ENCODE data around the gene ISCA2.

The ISCA2 gene

DNA sequence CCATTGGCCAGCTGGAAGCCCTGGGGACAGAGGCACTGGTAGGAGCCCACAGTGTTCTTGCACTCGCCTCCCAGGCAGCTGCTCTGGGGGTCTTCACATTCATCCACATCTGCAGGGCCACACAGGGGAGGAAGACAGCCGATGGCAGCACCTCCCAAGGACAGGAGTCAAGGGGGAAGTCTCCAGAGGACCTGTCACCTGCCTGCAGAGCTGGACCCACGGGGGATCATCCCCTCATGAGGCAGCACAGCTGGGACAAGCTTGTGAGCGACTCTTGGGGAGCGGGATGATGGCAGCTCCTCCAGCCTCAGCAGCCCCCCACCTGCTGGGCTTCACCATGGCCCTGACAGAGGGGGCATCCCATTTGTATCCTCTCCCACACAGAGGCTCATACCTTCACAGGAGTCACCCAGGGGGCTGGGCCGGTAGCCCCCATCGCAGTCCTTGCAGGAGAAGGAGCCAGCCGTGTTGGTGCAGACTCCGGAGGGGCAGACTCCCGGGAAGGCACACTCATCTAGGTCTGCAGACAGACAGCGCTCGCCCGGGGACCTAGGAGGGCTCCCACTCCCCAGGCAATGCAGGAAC lies 15.4 kb downstream of the ISCA2 start:
- peak; percentile 52 for DNase-seq (ENCODE audit: low spot score)

GRCh38 chr14:74509587-74510222 lies 16.1 kb downstream of the ISCA2 start:
- DNase-seq (ENCODE audit: low spot score), result peak; percentile 63

- no peak for DNase-seq (ENCODE audit: low spot score)
Observed at GRCh38 chr14:74510223-74510931, 16.8 kb downstream of the ISCA2 start.

DNA sequence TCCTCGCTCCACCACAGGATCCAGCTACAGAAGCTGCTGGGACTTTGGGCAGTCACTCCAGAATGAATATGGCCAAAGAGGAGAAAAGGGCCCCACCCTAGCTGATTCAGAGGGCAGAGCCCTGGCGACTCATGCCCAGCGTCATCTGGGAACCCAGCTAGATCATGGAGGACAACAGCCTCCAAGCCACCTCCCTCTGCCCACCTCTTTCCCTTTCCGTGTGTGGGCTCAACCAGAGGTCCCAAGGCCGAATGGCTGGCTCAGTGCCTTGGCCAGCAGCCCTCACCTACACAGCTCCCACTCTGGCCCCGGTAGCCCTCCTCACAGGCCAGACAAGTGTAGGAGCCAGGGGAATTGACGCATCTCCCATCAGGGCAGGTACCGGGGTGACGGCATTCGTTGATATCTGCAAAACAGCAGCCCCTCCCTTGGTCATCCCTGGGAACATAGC lies 17.4 kb downstream of the ISCA2 start:
- no peak for DNase-seq (ENCODE audit: low spot score)

DNA sequence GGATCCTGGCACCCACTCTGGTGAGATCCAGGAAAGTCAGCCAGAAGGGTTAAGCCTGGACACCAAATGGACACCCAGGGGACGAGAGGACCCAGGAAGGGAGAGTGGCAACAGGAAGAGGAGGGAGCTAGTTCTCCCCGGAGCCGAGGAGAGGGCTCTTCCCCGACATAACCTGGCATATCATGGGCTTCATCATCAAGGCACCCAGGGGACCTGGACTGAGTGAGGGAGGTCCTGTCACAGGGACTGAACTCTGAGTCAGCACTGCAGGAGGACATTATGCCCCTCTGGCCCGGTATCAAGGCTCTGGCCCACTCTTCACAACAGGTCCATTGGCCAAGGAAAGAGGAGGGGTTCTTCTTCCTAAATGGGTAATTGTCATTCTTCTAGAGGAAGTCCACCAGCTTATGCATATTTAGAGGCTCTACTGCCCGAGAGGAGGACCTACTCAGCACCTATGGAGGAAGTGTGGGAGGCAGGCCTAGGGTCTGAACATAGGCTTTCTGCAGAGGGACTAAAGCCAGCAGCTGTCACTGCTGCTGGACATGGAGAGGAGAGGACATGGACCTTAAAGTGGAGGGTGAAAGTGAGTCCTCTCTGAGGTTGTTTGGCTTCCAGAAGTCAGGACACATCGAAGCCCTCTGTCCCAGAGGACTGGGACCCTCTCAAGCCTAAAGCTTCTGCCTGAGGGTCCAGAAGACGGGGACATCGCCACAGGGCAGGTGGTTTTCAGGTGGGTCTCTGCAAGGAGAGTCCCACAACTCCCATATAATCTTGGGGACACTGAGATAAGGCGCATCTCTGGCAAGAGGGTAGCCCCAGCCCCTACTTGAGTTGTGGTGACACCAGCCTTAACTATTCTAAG lies 18.6 kb downstream of the ISCA2 start:
- no peak for DNase-seq (ENCODE audit: low spot score)

DNA sequence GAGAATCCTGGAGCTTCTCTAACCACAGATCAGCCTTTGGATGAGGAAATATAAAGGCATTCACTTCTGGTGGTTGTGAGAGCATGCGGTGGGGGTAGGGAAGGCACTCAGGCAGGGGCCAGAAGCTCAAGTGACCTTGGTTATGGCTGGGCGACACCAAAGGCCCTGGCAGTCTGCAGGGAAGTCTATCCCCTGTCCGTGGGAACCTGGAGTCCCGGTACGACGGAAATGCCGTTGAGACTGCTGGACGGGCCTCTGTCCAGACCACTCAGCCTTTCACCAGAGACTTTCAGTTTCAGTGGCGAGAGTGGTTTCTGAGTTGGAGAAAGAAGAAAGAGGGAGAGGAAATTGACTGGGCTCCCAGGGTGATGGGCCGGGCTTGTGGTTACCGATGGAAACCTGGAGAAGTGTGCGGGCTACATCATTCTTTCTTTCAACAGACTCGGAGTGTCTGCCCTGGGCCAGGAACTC lies 20.9 kb downstream of the ISCA2 start:
- DNase-seq (ENCODE audit: low spot score), result no peak

DNA sequence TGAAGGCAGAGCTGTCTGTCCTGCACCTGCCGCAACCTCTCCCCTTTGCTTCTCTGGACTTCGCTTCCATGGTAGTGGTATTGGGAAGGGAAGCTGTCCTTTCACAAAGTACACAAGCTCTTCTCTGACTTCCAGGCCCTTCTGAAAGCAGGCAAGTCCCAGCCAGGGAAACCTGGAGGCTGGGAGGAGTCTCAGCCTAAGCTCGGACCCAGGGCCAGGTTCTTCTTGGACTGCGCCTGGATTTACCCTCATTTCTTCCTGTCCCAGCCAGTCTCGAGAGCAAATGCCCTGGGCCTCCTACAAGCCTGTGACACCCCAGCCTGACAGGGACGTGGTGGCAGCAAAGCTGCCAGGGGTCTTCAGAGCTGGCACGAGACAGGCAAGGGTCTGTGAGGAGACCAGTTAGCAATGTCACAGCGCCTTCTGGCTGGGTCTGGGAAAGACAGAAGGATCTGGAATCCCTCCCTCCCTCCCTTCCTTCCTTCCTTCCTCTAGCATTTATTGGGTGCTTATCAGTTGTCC lies 22.4 kb downstream of the ISCA2 start:
- DNase-seq (ENCODE audit: low spot score), result no peak

DNA sequence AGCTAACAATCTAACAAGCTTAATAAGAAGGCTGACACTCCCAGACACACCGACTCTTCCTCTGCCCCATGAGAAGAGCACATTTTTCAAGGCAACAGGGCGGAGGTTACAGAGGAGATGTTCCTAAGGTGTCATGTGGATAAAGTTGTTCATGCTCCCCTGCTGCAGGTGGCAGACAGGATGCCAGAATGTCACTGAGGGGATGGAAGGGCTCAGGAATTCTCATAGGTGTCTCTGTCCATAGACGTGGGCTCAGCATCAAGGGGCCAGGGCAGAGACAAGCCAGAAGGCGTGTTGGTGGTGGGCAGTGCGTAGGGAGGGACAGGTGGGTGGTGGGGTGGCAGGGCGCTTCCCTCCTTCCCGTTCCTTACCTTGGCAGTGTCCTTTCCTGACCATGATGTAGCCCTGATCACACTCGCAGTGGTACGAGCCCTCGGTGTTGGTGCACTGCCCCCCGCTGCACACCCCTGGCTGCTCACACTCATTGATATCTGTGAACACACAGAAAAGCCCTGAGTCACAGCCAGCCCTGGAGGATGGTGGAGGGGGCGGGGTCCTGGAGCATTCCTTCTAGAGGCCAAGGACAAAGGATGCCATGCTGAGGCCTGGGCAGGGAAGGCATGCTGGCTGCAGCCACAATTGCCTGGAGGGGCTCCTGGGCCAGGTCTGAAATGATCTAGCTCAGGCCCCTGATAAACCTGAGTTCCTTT lies 23.0 kb downstream of the ISCA2 start:
- no peak for DNase-seq (ENCODE audit: low spot score)

- no peak for DNase-seq (ENCODE audit: low spot score)
Observed at GRCh38 chr14:74517731-74518130, 24.2 kb downstream of the ISCA2 start.

DNA sequence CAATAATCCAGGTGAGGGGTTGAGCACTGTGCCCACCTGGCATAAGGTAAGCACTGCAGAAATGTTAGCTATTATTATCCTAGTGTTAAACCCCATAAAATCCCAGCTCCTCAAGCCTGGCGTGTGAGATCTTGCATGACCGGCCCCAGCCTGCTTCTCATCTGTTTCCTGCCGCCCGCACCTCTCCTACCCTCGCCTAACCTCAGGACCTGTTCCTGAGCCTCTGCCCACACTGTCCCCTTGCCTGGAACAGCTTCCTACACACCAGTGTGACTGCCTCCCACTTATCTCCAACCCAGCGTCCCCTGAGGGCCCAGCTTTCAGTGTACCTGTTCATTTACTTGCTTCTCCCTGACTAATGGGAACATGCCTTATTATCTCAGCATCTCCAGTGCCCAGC lies 24.7 kb downstream of the ISCA2 start:
- no peak for DNase-seq (ENCODE audit: low spot score)

GRCh38 chr14:74519316-74520074 lies 25.9 kb downstream of the ISCA2 start:
- no peak for DNase-seq (ENCODE audit: low spot score)

- DNase-seq (ENCODE audit: low spot score), result no peak
Observed at GRCh38 chr14:74521756-74522155, 28.2 kb downstream of the ISCA2 start.

GRCh38 chr14:74522740-74523139 lies 29.2 kb downstream of the ISCA2 start:
- DNase-seq (ENCODE audit: low spot score), result no peak

DNA sequence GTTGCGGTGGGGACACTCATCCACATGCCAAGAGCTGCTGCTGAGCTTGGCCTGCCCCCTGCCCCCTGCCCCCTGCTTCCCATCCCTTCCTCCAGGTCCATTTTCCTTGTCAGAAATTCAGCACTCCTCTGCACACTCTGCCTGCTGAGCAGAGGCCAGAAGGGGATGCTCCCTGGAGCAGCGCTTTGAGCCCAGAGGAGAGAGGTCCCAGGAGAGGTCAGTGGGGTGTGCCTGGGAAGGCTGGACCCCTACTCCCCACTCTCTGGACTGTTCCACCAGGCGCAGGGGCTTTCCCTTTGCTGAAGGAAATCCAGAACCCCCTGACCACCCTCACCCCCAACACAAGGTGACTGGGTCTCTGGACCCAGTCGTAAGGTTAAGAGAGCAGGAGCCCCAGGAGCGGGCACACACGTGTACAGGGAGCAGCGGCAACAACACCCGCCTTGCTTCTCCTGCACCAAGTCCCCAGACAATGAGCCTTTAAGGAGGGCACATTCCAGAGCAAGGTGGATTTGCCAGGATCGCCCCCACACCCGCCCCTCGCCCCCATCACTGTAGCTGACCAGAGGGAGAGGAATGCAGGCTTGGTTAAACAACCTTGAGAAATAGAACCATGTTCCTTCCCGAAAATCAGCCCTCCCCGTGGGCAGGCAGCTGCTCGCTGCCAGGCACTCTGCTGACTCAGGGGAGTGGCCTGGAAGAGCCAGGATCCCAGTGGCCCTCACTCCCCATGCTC lies 30.7 kb downstream of the ISCA2 start:
- no peak for DNase-seq (ENCODE audit: low spot score)

- no peak for DNase-seq (ENCODE audit: low spot score)
Observed at GRCh38 chr14:74524812-74525135, 31.2 kb downstream of the ISCA2 start.

DNA sequence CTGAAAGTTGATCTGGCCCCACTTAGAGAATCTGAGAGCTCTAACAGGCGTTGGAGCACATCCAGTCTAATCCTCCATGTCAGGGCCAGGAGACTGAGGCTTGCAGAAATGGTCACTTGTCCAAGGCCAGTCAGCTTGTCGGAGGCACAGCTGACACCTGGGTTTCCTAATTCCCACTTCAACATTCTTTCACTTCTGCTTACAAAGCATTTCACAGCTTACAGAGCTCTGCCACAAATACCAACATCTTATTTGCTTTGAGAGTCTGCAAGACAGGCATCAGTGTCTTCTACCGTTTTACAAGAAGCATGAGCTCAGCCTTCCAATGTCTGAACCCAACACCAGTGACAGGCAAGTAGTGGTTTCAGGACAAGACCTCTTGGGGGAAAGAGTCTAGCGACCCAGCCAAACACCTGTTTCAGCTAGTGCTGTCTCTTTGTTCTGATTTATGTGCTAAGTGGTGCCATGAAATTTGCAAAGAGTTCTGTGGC lies 31.8 kb downstream of the ISCA2 start:
- no peak for DNase-seq (ENCODE audit: low spot score)

DNA sequence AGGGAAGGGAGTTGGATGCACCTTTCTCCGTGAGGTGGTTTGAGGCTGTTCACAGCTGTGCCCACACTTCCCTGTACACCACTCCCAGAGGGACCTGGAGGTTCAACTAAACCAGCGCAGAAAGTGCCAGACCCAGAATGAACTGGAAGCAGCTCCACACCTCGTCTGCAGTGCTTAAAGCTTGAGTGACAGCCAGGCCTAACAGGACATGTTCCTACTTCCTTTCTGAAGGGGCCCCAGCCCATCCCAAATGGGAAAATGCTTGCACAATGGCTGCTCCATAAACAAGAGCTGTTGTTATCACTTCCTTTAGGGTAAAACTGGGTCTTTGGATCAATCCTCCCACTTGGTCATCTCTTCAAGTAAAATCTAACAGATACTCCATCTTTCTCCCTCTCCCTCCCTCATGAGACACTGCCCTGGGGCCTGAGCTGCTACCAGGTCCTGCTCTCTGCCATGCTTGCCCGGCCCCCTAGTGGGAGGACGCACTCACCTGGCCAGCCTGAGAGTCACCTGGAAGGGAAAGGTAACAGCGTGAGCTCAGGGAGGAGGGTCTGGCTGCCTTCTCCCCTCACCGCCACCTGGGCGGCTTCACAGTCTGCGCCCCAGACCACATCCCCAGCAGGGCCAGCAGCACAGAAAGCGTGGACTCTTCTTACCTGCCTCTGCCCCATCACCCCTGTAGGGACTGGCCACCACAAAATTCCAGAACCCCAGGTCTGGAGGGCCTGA lies 33.5 kb downstream of the ISCA2 start:
- DNase-seq (ENCODE audit: low spot score), result no peak

- DNase-seq (ENCODE audit: low spot score), result no peak
Observed at GRCh38 chr14:74527736-74528280, 34.2 kb downstream of the ISCA2 start.

GRCh38 chr14:74528406-74528805 lies 34.8 kb downstream of the ISCA2 start:
- no peak for DNase-seq (ENCODE audit: low spot score)

All from left forelimb (tissue), 1 donor.